ENCODE measurements around the gene PTPN2.

- TF ChIP-seq TRIM28 (IDR thresholded peaks at IDR 0.05; ENCODE audit: borderline replicate concordance, low read length) (no peak), ZNF394 (tag by site-specific recombination; IDR thresholded peaks at IDR 0.05; ENCODE audit: borderline replicate concordance) (no peak), SCRT1 (tag by site-specific recombination; IDR thresholded peaks at IDR 0.05; ENCODE audit: borderline replicate concordance) (no peak), MYNN (tag by site-specific recombination; IDR thresholded peaks at IDR 0.05; ENCODE audit: borderline replicate concordance) (no peak), ZFP41 (tag by site-specific recombination; IDR thresholded peaks at IDR 0.05; ENCODE audit: borderline replicate concordance) (no peak)
- TF ChIP-seq, protein P1, sequence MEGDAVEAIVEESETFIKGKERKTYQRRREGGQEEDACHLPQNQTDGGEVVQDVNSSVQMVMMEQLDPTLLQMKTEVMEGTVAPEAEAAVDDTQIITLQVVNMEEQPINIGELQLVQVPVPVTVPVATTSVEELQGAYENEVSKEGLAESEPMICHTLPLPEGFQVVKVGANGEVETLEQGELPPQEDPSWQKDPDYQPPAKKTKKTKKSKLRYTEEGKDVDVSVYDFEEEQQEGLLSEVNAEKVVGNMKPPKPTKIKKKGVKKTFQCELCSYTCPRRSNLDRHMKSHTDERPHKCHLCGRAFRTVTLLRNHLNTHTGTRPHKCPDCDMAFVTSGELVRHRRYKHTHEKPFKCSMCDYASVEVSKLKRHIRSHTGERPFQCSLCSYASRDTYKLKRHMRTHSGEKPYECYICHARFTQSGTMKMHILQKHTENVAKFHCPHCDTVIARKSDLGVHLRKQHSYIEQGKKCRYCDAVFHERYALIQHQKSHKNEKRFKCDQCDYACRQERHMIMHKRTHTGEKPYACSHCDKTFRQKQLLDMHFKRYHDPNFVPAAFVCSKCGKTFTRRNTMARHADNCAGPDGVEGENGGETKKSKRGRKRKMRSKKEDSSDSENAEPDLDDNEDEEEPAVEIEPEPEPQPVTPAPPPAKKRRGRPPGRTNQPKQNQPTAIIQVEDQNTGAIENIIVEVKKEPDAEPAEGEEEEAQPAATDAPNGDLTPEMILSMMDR (tag by site-specific recombination; IDR thresholded peaks at IDR 0.05): no peak
Observed at GRCh38 chr18:12930908-12931307, 46.9 kb upstream of the PTPN2 start.
